ENCODE measurements around the gene CRELD1.
"Not testable (repeated sequence)": the region's sequence is repeated elsewhere in the genome, so short reads cannot be mapped to it uniquely, and the experiment has no call there.

CRELD1 gene

DNA sequence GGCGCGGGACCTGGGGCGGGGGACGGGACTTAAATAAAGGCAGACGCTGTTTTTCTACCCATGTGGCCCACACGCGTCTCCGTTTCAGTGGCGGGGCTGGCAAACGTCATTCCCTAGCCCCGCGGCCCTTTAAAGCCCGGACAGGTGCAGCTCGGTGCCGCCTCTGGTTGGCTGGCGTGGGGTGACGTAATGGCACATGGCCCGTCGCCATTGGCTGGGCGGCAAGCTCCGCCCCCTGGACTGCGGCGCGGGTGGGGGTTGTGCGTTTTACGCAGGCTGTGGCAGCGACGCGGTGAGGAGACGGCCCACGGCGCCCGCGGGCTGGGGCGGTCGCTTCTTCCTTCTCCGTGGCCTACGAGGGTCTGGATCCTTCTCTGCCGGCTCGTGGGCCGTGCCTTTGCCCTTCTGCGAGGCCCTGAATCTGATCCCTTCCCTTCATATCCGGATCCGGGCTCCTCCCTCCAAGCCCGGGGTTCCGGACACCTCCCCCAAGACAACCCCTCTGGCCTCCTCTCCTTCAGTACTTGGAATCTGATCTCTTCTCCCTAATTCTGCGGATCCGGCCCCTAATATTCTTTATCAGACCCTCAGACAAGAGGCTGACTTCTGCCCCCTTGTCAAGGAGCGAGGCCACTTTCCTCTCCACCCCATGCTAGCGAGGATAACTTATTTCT lies at the start of gene CRELD1:
CRELD1 (plus strand) TSS at position 274 of the 674 bp plus-strand sequence. CDS start 605 bp downstream, outside the sequence.
- peak; percentile 99 for DNase-seq

GRCh38 chr3:9884555-9885165 lies 49.0 kb upstream of the CRELD1 start:
- no peak for DNase-seq

- DNase-seq: no peak
Measured at GRCh38 chr3:9886328-9886727, 47.3 kb upstream of the CRELD1 start.

GRCh38 chr3:9887480-9887879 lies 46.2 kb upstream of the CRELD1 start:
- no peak for DNase-seq

- no peak for DNase-seq
Measured at GRCh38 chr3:9888540-9888939, 45.1 kb upstream of the CRELD1 start.

- DNase-seq: no peak
Measured at GRCh38 chr3:9889405-9889804, 44.2 kb upstream of the CRELD1 start.

GRCh38 chr3:9890249-9891071 lies 43.2 kb upstream of the CRELD1 start, which contains the start of gene JAGN1:
Gene JAGN1, plus strand, starts transcription at chr3:9890610. Its CDS starts 113 bp downstream, at chr3:9890723.
- peak; percentile 94 for DNase-seq

GRCh38 chr3:9891072-9891622 lies 42.5 kb upstream of the CRELD1 start:
- DNase-seq: no peak

DNA sequence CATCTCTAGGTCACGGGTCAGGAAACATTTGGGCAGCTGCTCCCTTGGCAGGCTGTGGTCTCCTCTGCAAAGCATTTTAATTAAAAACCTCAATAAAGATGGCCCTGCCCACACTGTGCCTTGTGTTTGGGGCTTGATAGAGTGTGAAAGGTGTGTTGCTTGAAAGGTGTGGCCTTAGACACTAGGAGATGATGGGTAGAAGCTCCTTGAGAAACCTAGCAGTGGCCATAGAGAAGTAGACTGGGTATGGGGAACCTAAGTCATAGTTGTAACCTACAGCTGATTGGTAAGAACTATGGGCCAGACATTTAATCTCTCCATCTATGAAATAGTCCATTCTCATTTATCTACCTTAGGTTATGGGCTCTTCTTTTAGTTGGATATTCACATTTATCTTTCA lies 39.9 kb upstream of the CRELD1 start:
- no peak for DNase-seq

GRCh38 chr3:9895715-9896114 lies 37.9 kb upstream of the CRELD1 start:
- DNase-seq: not testable (repeated sequence)

DNA sequence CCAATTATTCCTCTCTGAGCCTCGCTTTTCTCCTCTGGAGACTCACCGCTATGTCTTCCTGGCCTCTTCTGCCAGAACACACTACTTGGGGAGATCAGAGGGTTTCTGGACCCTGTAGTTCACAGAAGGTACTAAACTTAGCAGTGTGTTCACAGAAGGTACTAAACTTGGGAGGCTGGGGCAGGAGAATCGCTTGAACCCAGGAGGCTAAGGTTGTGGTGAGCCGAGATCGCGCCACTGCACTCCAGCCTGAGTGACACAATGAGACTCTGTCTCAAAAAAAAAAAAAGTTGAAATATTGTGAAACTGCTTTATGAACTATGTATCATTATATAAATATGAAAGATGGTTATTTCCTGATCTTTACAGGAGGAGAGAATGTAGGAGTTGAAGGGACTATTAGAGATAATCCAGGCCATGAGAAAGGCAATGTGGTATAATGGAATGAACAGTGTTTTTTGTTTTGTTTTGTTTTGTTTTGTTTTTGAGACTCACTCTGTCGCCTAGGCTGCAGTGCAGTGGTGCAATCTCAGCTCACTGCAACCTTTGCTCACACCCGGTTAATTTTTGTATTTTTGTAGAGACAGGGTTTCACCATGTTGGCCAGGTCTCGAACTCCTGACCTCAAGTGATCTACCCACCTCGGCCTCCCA lies 36.8 kb upstream of the CRELD1 start:
- not testable (repeated sequence) for DNase-seq

DNA sequence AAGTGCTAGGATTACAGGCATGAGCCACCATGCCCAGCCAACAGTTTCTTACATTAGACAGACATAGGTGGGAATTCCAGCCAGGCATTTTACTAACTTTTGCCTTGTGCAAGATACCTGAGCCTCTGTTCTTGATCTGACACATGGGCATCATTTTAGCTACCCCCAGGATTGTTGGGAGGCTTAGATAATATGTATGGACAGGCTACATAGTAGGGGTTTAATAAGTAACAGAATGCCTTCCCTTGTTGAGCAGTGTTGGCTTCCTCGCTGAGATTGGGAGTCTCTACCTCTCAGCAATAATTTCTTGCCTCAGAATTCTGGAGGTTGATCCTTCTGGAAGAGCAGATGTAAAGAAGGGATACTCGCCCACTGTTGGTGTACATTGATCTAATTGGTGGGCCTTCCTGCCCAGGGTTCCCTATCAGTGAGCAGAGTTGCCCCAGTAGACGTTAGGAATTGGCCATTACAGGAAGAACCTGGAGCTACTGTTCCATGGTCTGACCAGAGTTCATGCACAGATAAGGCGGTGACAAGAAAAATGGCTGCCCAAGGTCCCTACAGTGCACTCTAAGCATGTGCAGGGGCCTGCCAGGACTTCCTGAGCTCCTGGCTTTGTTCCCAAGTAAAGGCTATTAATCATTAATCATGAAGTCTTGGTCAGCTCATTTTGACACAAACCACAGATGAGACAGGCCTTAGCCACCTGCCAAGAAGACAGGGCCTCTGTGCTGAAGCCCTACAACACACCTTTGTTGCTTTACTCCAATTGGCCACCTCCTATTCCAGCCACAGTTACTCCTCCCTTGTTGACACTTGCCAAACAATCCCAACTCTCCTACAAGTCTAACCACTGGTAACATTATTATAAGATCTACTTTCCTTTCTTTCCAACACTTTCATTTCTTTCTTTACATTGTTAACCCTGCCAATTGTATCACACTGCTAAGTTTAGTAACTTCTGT lies 35.9 kb upstream of the CRELD1 start:
- no peak for DNase-seq

DNA sequence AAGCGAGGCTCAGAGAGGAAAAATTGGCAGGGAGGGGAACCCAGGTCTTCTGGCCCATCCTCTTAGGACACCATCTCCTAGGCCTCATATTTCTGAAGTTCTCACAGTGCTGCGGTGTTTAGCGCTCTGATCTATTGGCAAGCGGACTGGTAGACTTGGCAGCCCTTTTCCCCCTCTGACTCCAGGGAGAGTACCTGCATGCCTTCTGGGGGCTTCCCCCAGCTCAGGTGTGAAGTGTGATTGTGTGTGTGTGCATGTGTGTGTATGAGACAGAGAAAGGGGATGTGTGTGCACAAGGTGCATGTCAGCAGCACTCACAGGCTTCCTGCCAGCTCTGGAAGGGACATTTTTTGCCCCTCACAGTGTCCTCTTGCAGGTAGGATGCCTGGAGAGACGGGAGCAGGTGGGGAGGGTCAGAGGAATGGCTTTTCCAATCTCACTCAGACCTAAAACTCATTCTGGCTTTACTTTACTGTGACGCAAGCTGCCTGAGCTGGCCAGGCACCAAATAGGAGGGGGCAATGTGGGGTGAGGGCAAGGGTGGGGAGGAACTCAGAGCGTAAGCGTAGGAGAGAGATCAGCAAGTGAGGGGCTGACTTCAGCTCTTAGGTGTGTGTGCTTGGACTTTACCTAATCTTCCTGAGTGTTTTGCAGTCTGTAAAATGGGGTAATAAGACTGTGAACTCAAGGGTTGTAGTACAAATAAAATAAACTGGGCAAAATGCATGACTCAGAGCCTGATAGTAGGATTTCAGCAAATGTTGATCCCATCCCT lies 35.0 kb upstream of the CRELD1 start:
- DNase-seq: no peak

DNA sequence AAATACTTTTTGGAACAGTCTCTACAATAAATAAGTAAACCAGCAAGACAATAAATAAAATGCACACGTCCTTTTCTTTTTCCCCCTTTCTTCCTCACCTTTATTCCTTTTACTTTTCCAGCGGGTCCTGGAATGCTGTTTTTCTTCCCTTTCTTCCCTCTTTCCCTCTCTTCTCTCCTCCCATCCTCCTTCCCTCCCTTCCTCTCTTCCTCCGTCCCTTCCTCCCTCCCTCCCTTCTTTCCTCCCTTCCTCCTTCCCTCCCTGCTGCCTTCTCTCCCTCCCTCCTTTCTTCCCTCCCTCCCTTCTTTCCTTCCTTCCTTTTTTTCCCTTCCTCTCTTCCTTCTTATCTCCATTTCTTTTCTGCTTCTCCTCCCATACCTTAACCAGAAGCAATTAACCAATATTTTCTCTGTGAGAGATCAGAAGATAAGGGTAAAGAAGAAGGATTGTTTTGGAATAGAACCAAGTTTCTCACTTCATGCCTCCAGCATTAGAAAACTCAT lies 34.3 kb upstream of the CRELD1 start:
- DNase-seq: no peak

GRCh38 chr3:9900965-9901415 lies 32.6 kb upstream of the CRELD1 start:
- DNase-seq: not testable (repeated sequence)

DNA sequence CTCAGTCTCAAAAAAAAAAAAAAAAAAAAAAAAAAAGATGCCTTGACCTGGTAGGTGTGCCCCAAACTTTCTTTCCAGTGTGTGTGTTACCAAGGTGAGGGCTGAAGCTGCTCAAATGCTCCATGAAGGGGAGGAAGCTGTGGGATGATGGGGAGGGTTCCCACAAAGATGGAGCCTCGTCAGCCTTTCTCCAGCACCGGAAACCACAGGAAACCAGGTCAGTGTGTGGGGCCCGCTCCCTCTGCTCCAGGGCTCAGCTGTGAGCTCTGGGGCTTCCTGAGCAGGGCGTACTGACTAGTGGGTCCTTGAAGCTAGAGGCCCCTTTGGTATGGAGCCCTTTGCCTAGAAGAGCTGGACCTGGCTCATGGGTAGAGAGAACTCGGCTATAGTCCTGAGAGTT lies 31.7 kb upstream of the CRELD1 start:
- DNase-seq: peak; percentile 39

DNA sequence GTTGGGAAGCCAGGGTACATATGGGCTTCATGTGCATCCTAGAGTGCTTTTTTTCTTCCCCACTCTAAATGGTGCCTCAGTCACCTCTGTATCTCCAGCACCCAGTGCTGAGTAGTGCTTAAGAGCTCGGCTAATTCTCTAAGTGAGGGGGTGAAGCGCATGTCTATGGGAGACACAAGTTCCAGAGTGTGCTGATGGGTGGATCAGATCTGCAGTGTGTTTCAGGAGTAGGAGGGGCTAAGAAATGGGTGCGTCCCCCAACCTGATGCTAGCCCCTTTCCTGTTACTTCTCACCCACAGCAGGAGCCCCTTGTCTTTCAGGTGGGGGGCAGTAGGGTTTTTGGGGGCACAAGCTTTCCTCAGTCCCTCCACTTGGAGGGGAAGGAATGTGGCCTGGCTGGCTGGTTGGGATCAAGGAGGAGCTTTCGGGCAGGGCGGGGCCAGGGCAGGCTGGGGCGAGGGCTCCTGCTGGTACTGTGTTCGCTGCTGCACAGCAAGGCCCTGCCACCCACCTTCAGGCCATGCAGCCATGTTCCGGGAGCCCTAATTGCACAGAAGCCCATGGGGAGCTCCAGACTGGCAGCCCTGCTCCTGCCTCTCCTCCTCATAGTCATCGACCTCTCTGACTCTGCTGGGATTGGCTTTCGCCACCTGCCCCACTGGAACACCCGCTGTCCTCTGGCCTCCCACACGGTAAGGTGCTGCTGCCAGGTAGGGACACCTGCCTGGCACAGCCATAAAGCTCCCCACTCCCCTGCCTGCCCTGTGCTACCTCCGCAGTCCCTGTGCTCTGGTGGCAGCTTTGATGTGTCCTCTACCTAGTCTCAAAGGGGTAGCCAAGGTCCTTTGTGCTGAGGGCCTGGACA lies 31.0 kb upstream of the CRELD1 start, which contains the start of gene IL17RE:
IL17RE (plus strand) TSS at position 477 of the 866 bp plus-strand sequence; CDS start at position 562, 85 bp downstream.
- DNase-seq: no peak

GRCh38 chr3:9903238-9903624 lies 30.4 kb upstream of the CRELD1 start:
- no peak for DNase-seq

DNA sequence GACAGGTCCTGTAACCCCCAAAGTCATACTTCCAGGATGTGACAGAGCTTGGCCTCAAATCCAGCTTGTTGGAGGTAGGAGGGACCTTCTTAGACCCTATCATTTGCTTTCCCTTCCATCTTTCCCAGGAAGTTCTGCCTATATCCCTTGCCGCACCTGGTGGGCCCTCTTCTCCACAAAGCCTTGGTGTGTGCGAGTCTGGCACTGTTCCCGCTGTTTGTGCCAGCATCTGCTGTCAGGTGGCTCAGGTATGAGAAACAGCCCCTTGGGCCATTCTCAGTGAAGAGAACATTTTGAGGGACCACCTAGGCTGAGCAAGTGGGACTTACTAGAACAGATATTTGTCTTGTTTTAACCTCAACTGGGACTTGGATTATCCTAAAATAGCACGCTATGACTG lies 29.7 kb upstream of the CRELD1 start:
- DNase-seq: no peak

Data from activated T-cell treated with anti-CD3 and anti-CD28 coated beads, Interleukin-2, amount 50 U/mL, for 1 hour (primary cell).